Stimulated activated naive CD4-positive, alpha-beta T cell treated with Interleukin-2 at 50 U/mL for 16 hours (primary cell): ENCODE data around the gene PGP.
"Not testable (repeated sequence)": the region's sequence is repeated elsewhere in the genome, so short reads cannot be mapped to it uniquely, and the experiment has no call there.

Source experiments
- DNase-seq: peaks from one replicate; lab custom pipeline; 2025; lab: John Stamatoyannopoulos, UW

PGP gene, protein sequence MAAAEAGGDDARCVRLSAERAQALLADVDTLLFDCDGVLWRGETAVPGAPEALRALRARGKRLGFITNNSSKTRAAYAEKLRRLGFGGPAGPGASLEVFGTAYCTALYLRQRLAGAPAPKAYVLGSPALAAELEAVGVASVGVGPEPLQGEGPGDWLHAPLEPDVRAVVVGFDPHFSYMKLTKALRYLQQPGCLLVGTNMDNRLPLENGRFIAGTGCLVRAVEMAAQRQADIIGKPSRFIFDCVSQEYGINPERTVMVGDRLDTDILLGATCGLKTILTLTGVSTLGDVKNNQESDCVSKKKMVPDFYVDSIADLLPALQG

DNA sequence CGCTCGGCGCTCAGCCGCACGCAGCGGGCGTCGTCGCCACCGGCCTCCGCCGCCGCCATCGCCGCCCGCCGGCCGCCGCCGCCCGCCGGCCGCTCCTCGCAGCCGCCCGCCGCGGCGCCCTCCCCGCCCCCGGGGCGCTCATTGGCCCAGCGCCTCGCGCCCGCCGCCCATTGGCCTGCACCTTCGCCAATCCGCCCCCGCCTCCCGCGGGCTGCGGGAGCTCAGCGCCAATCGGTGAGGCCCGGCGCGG lies at the start of gene PGP:
PGP (minus strand) TSS at position 122 of the 250 bp plus-strand sequence; CDS start at position 59, 63 bp downstream.
- no peak for DNase-seq

DNA sequence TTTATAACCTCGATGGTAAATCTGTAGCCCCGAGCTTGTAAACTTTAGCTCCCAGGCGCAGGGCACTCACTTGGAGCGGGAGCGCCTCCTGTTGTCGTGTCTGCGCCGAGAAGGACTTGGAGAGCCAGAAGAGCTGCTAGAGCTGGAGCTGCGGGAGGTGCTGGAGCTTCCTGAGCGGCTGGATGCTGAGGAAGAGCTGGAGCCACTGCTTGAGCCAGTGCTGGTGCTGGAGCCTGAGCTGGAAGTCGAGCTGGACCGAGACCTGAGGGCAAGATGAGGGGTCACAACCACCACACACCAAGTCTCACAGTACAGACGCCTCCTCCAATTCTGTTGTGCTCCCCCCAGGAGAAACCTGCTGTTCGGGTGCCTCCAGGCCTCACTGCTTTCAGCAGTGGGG lies 48.4 kb upstream of the PGP start:
- not testable (repeated sequence) for DNase-seq

DNA sequence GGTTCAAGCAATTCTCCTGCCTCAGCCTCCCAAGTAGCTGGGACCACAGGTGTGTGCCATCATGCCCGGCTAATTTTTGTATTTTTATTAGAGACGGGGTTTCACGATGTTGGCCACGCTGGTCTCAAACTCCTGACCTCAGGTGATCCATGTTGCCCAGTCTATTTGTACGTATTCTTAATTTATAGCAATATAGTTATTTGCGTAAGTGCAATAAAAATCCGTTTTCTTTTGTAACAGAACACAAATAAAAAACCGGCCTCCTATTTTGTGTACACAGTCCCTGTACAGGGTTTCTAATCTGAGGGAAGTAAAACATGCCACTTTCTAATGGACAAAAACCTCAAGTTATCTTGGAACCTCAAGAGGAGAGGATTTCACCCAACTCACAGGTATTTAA lies 45.6 kb upstream of the PGP start:
- DNase-seq = no peak

DNA sequence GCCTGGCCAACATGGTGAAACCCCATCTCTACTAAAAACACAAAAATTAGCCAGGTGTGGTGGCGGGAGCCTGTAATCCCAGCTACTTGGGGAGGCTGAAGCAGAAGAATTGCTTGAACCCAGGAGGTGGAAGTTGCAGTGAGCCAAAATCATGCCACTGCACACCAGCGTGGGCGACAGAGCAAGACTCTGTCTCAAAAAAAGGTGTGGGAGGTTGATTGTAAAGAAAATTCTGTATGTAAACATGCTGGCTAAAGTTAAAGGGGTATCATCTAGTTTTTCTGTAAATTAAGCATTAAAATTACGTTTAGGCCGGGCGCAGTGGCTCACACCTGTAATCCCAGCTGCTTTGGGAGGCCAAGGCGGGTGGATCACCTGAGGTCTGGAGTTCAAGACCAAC lies 43.9 kb upstream of the PGP start:
- DNase-seq = not testable (repeated sequence)

DNA sequence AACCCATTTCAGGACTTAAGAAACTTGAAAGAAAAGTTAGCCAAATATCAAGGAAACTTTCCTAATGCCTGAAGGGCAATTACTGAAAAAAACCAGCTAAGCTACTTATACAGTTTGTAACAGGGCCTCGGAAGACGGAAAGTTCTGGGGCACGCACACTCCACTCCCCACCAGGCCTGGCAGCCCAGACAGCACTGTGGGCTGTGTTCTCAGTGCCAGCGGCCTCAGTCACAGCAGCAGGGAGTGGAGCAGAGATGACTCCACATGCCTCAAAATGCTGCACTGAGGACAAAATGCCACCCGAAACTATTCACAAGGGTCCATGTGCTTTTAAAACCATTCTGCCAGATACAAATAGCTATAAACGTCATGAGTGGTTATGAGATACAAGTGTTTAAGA lies 43.1 kb upstream of the PGP start:
- DNase-seq = no peak

DNA sequence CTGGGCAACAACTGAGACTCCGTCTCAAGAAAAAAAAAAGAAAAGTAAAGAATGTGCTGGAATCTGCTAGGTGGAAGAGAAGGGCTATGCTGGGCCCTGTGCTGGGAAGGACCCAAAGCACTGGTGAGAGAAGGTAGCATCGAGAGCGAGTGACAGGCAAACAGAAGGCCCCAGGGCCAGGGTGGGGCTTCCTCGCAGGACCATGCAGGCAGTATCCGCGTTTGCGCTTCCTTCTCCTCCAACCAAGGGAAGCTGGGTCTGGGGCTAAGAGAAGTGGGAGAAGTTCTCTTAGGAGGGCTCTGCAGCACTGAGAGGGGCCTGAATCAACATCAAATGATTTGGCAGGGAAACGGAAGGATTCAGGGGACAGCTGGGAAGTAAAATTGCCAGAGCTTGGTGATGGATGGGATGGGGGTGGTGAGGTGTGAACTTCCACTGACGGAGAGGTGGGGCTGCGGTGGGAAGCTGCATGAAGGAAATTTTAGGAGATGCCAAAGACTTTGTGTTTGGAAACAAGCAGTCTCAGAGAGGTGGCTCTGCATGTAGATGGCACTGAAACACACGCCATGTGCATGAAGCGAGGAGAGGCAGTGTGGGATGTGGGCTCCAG lies 42.0 kb upstream of the PGP start:
- DNase-seq = no peak

DNA sequence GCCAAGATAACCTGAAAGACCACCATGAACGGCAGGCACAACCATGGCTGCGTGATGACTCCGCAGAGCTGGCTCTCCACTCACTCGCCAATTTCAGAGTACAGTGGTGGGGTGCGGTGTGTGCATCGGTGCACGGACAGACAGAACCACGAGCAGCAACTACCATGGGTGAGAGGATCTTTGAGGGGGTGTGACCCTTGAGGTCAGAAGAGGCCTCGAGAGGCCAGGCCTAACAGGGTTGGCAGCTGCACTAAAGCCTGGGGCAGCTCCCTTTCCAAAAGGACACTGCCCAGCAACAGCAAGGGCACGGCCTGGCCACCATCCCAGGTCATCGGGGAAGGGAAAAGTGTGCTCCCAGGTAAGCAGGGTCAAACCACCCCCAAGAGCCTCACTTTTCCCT lies 38.7 kb upstream of the PGP start:
- DNase-seq = no peak

DNA sequence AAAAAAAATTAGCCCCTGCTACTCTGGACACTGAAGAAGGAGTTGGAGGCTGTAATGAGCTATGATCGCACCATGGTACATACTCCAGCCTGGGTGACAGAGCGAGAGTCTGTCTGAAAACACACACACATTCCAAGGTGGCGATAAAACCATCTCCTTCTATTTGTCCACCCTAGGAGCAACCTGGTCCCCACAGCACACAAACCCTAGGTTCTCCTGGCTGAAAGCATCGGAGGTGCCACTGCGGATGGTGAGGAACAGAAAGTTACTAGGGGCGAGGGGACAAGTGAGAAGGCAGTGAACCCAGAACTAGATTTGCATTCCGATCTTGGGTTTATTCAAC lies 38.1 kb upstream of the PGP start:
- DNase-seq = no peak

DNA sequence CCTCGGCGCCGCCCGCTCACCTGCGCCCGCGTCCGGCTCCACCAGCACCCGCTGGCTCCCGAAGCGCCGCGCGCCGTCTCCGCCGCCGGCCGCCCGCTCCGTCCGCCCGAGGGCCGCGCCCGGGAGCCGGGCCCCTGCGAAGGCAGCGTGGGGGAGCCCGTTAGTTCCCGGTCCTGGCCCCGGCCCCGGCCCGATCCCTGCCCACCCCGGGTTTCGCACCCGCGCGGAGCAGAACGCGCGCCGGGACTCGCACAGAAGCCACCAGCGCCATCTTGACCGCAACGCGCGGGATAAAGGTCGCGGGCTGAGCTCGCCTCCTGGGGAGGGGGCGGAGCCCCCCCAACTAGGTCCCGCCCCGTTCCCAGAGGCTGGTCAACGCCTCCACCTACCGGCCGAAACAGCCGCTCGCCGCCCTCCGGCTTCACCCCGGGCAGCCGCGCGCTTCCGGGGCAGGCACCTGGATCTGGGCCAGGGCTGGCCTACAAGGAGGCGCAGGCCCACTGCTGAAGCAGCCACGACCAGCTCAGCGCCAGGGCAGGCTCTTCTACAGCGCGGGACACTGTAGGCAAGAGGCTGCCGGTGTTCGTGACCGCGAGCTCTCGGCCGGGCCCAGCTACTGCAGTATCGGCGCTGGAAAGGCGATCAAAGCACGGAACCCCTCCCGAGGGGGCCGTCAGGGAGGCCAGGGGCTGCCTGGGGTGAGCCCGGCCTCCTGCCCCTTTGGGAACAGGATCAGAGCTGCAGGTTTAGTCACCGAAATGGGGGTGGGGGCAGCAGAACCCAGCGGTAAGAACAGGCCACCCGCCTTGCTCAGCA lies 36.9 kb upstream of the PGP start, which contains the start of gene ECI1:
ECI1 (minus strand) TSS at position 292 of the 816 bp plus-strand sequence; CDS start at position 271, 21 bp downstream.
- peak; percentile 76 for DNase-seq

DNA sequence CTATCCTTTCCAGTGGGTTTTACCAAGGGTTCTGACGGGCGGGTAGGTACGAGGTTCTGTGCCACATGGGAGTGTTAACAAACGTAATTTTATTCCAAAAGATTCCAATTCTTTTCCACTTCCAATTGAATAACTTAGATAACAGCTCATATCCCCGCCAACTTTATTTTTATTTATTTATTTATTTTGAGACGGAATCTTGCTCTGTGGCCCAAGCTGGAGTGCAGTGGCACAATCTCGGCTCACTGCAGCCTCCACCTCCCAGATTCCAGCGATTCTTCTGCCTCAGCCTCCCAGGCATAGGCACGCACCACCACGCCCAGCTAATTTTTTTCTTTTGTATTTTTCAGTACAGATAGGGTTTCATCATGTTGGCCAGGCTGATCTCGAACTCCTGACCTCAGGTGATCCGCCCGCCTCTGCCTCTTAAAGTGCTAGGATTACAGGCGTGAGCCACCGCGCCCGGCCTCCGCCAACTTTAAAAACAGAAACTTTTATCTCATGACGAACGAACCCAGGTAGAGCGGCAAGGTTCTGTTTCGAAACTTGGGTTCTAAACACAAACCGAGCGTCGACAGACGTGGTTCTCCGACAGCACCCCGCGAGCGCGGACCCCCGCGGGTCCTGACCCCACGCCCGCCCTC lies 36.1 kb upstream of the PGP start:
- peak; percentile 55 for DNase-seq

DNA sequence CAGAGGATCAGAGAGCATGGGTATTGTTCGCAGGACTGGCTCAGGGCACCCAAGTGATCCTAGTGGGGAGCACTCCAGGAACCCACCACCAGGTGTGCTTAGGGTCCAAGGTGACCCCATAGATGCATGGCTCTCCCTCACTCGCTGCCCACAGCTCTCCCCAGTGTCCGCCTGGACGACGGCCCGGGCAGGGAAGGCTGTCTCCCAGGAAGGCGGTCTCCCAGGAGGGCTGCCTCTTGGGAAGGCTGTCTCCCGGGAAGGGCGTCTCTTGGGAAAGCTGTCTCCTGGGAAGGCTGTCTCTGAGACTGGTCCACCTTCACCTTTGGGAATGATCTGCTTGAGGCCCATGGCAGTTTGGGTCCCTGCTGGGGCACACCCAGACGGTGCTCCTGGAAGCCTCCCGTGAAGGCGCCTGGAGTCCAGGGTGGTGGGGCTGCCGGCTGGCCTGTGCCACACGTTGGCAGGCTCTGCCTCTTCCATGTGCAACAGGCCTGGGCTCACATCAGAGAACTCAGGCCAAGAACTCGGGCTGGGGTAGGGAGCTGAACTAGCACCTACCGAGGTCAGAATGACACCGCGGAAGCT lies 31.8 kb upstream of the PGP start:
- no peak for DNase-seq

DNA sequence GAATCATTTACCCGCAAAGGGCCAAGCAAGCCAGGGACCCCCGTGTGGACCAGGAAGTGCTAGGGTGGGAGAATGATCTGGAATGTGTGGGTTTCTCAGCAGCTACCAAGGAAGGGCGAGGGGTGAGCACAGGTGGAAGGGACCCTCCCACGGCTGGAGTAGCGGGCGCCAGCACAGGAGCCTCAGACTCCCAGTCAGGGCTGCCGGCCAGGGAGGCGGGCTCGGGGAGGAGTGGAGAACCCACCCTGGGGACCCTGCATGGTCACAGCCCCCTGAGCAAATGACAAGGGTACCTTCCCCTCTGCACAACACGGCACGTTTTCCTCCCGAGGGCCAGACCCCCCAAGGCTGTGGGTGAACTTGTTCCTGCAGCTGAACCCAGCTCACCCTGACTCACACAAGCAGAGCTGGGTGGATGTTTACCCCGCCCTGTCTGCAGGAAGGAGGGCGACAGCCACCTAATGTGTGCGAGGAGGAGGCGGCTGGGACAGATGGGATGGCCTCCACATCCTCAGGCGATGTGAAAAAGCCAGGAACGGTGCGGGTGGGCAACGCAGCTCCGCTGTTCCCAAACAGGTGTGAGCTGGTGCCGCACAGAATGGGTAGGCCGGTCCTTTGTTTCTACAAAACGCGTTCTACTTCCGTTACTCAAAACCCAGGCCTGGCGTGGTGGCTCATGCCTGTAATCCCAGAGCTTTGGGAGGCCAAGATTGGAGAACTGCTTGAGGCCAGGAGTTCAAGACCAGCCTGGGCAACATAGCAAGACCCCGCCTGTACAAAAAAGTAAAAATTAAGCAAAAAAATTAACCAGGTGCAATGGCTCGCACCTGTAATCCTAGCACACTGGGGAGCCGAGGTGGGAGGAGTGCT lies 30.5 kb upstream of the PGP start:
- DNase-seq = no peak

DNA sequence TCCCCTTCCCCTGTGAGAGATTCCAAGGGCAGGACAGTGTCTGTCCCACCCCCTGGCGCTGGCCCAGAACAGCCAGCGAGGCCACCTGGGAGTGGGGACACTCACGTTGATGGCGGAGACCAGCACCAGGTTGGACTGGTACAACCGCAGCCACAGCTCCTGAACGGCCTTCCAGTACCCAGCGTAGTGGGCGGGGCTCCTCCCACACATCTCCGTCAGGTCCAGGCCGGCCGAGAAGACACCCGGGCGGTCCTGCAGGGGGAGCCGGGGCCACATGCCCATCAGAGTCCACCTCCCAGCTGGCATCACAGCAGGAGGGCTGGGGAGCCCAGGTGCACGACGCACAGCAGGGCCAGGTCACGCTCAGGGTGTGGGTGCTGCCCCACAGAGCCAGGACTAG lies 29.7 kb upstream of the PGP start:
- no peak for DNase-seq

DNA sequence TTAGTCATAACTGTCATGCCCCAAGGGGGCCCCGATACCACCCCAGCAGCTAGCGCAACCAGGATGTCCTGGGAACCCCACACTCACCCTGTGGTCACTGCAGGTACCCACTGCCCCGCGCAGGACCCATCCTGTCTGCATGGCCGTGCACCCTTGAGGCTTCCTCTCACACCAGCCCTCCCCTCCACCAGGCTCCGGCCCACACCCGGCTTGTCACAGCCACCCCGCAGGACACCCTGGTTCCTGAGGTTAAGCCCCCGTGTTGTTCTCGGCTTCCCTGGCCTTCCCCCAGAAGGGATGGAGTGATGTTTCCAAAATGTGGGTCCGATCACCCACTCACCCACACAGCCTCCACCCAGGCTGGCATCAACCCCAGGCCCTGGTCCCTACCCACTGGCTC lies 29.1 kb upstream of the PGP start:
- no peak for DNase-seq

DNA sequence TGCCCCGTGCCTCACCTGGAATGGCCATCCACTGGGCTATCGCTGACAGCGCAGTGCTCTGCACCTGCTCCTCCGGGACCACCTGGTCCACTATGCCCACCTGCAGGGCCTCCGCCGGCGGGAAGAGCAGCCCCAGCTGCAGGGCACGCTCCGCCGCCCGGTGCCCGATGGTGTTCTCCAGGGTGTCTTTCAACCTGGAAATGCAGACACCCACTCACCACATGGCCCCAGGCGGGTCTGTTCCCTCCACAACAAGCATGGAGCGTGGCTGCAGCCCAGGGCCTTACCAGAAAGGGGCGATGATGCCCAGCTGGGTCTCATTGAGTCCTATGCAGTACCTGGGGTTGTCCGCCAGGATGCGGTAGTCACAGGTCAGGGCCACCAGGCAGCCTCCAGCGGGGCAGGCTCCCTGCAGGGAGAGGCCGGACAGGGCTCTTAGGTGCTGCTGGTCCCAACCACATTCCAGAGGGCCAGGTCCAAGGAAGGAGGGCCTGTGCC lies 28.4 kb upstream of the PGP start:
- DNase-seq = no peak

DNA sequence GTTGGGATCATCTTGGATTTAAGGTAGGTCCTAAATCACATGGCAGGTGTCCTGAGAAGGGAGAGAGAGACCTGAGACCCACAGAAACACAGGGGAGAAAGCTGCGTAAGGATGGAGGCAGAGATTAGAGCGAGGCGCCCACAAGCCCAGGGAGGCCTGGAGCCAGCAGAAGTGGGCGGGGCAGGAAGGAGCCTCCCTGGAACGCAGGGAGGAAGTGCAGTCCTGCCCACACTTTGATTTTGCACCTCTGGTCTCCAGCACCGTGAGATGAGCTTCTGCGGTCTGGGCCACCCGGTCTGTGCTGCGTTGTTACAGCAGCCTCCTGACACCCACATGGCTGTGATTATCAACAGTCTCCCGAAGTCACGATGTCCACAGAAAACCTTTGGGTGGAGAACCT lies 28.0 kb upstream of the PGP start:
- DNase-seq = no peak

DNA sequence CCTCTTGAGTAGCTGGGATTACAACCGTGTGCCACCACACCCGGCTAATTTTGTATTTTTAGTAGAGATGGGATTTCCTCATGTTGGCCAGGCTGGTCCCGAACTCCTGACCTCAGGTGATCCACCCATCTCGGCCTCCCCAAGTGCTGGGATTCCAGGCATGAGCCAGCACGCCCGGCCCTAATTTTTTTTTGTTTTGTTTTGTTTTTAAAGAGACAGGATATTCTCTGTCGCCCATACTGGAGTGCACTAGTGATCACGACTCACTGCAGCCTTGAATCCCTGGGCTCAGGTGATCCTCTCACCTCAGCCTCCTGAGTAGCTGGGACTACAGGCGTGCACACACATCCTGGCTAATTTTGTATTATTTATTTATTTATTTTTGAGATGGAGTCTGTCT lies 25.7 kb upstream of the PGP start:
- DNase-seq = not testable (repeated sequence)

DNA sequence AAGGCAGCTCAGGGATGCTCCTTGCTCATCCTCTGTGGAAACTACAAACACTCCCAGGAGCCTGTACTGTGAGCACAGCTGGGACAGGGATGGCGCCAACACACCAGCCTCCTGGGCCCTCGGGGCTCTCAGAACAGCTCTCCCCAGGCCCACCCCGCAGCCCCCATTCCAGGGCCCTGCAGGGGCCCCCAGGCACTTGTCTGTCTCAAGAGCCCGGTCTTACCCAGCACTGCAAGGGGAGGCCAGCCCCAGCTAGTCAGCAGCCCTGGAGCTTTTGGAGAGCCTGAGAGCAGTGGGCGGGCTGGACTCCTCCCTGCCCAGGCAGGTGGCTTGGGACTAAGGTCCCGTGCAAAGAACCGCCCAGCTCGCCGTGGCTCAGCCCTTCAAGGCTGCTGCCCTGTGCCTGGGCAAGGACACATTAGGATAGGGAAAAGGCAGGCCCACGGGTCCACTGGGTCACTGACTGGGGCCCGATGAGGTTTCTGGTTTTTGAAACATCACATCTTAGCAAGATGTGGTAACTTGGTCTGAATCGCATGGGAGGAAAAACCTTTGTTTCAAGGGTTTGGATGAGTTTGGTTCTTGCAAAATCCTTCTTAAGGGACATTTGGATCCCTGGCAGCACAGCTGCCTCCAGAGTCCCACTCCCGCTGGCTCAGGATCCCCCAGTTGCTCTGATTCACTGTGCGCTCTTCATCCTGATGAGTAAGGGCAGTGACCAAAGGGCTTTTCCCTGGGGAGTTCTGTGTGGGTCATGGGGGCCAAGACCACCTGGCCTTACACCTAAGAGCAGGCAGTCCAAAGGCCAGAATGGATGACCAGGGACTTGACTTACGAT lies 24.4 kb upstream of the PGP start:
- no peak for DNase-seq

DNA sequence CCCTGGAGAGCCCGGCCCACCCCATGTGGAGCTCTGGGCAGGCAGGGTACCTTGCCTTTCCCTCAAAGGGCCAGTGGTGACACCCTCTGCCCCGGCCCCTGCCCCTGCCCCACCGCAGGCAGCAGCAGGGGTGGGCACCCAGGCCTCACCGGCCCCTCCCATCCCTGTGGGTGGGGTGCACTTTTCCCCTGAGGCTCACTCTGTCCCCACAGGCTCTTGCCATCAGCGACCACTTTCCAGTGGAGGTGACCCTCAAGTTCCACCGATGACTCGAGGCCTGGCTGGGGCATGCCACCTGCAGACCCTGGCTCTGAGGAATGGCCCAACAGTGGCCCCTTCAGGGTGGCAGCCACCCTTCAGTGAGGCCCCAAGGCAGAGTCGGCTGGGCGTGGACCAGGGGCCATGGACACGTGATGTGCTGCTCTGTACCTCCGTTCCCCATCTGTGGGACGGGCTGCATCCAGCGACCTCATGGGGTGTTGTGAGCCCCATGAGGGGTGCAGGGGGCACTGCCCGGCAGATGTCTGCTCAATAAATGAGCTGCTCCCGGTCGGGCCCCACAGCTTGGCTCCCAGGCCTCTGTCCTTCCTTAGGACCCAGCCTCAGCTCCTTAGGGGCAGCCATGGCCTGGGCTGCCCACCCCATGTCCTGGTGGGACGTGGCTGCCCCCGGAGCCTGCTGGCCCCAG lies 23.7 kb upstream of the PGP start:
- no peak for DNase-seq
